Measurements from ENCODE around the gene NTMT1. TPM values are rescaled to one million over a fixed set of nuclear protein-coding genes. Genes with fewer than 3 reads are reported as not detected.
"Not testable (repeated sequence)": the region's sequence is repeated elsewhere in the genome, so short reads cannot be mapped to it uniquely, and the experiment has no call there.

Gene NTMT1
- total RNA-seq, 3 donors from 2014 or later: 17.8 to 31.1 (median 27.4) TPM

DNA sequence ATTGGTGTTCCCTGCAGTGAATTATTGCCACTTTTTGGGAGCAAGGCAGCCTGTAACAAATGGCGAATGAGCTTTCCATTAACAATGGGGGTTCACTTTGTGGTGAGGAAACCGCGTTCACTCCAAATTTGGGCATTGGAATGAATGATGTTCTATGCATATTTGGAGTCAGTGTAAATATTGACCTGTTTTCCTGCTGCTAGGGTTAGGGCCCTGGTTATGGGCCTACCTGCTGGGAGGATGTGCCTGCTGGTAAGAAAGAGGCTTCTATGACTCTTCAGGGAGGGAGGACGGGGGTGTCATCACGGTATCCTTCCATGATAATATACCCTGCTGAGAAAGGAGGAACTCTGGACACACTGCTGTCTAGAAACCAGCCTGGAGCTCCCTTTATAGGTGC lies 34.0 kb upstream of the NTMT1 start:
- Histone ChIP-seq H3K4me1 (peaks cover 0 to 2% of the 10 kb centered on the region in 2 donors), H3K36me3 (no peaks in the 10 kb centered on the region), H3K9me3 (no peaks in the 10 kb centered on the region), H3K27me3 (no peaks in the 10 kb centered on the region), H3K27ac (no peak overlapping the region), H3K4me3 (no peak overlapping the region)
- intact Hi-C loops (cut with DNase I; ENCODE audit: low total_unique reads): no loop called here
- no peak for DNase-seq (ENCODE audit: low spot score in 2 of 2)
- TF ChIP-seq POLR2AphosphoS5 (IDR thresholded peaks at IDR 0.05): no peak
- TF ChIP-seq CTCF (IDR thresholded peaks at IDR 0.05): no peak
- TF ChIP-seq POLR2A (IDR thresholded peaks at IDR 0.05): no peak

- H3K36me3 ChIP-seq, H3K4me3 ChIP-seq: not testable (repeated sequence)
These were observed 33.2 kb upstream of the NTMT1 start for GRCh38 chr9:129592790-129593189.

DNA sequence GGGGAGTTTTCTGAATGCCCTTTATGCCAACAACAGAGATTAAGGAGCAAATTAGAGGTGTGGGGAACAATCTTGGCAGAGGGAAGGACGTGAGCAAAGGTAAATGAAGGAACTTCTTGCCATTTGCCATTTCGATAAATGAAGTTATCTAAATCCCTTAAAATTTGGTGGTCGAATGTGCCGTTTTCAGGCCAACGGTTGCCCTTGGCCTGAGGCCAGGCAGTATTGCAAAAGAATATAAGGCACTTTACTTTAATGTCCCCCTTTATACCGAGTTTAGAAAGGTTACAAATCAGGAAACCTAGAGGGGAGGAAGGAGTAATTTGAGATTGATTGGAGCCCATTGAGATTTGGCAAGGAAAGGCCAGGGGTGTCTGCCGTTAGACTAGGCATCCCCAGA lies 31.3 kb upstream of the NTMT1 start:
- intact Hi-C loops (cut with DNase I; ENCODE audit: low total_unique reads): loop anchor here (1.0 kb wide), 1 partner anchor 36 kb away; no protein-coding TSS in a partner anchor
- no peak for DNase-seq (ENCODE audit: low spot score in 2 of 2)
- TF ChIP-seq POLR2AphosphoS5 (IDR thresholded peaks at IDR 0.05) (no peak), POLR2A (IDR thresholded peaks at IDR 0.05) (no peak), CTCF (IDR thresholded peaks at IDR 0.05) (no peak)
- H3K36me3 ChIP-seq: no peaks in the 10 kb centered on the region
- H3K4me3 ChIP-seq: no peak overlapping the region
- H3K4me1 ChIP-seq: peaks cover 4 to 10% of the 10 kb centered on the region in 2 donors
- H3K27ac ChIP-seq: peak overlapping the region; percentile 75 to 77
- H3K27me3 ChIP-seq: no peaks in the 10 kb centered on the region
- H3K9me3 ChIP-seq: no peaks in the 10 kb centered on the region

More at GRCh38 chr9:129592790-129593189, 33.2 kb upstream of the NTMT1 start:
- H3K4me1 ChIP-seq; H3K27me3 ChIP-seq; DNase-seq (ENCODE audit: low spot score in 2 of 2); H3K9me3 ChIP-seq; intact Hi-C loops (cut with DNase I; ENCODE audit: low total_unique reads): not testable (repeated sequence)
- H3K27ac ChIP-seq: peak overlapping the region in 1 of 2 donors; percentile 46

DNA sequence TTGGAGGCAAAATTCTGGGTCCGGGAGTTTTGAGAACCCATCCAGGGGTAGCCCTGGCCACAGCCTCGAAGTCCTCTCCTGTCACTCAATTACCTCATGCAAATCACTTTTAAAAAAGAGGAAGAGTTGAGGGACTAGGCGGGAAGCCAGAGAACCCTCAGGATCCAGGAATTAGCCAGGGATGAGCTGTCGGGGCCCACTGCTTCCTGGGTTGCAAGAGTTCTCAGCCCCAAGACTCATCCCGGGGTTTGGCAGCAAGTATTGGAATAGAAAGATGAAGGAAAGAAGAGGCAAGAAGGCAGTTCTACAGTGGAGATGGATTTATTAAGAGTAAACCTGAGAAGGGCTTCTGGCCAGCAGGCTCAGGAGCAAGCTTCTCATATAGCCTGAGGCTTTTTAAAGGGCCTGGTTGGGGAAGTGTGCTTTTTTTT lies 30.6 kb upstream of the NTMT1 start:
- Histone ChIP-seq H3K9me3 (no peaks in the 10 kb centered on the region), H3K27me3 (no peaks in the 10 kb centered on the region), H3K36me3 (no peaks in the 10 kb centered on the region), H3K4me3 (no peak overlapping the region), H3K4me1 (peaks cover 4 to 10% of the 10 kb centered on the region in 2 donors), H3K27ac (peak overlapping the region; percentile 75 to 99)
- DNase-seq (ENCODE audit: low spot score in 2 of 2): no peak
- intact Hi-C loops (cut with DNase I; ENCODE audit: low total_unique reads): no loop called here
- TF ChIP-seq POLR2AphosphoS5 (IDR thresholded peaks at IDR 0.05) (no peak), POLR2A (IDR thresholded peaks at IDR 0.05) (no peak)

- Histone ChIP-seq H3K36me3 (no peaks in the 10 kb centered on the region), H3K27ac (peak overlapping the region; percentile 94 to 99), H3K9me3 (no peaks in the 10 kb centered on the region), H3K4me1 (peaks cover 4 to 10% of the 10 kb centered on the region in 2 donors), H3K4me3 (no peak overlapping the region), H3K27me3 (no peaks in the 10 kb centered on the region)
- TF ChIP-seq POLR2AphosphoS5 (IDR thresholded peaks at IDR 0.05) (no peak), POLR2A (IDR thresholded peaks at IDR 0.05) (no peak), CTCF (IDR thresholded peaks at IDR 0.05) (no peak)
- intact Hi-C loops (cut with DNase I; ENCODE audit: low total_unique reads): no loop called here
- DNase-seq (ENCODE audit: low spot score in 2 of 2): no peak
These were observed 29.9 kb upstream of the NTMT1 start for GRCh38 chr9:129595903-129596540.

GRCh38 chr9:129596541-129597331 lies 29.2 kb upstream of the NTMT1 start:
- intact Hi-C loops (cut with DNase I; ENCODE audit: low total_unique reads): no loop called here

More at GRCh38 chr9:129596541-129597331, 29.2 kb upstream of the NTMT1 start:
- Histone ChIP-seq H3K27me3 (no peaks in the 10 kb centered on the region), H3K36me3 (no peaks in the 10 kb centered on the region), H3K9me3 (no peaks in the 10 kb centered on the region), H3K4me3 (peak overlapping the region; percentile 44 to 82 (median 57)), H3K27ac (peak overlapping the region; percentile 94 to 99), H3K4me1 (peaks cover 4 to 10% of the 10 kb centered on the region in 2 donors)
- TF ChIP-seq POLR2AphosphoS5 (IDR thresholded peaks at IDR 0.05) (peak; percentile 43 to 61 (median 52)), CTCF (IDR thresholded peaks at IDR 0.05) (no peak), POLR2A (IDR thresholded peaks at IDR 0.05) (peak; percentile 25)
- peak in 1 of 2 donors; percentile 47 for DNase-seq (ENCODE audit: low spot score in 2 of 2)
